HUES6 (cell line): ENCODE measurements around the gene COL18A1.
"Not testable (repeated sequence)": the region's sequence is repeated elsewhere in the genome, so short reads cannot be mapped to it uniquely, and the experiment has no call there.

Source experiments
- H3K27ac ChIP-seq: 2 replicates; pipeline ENCODE4 v1.7.0; 2013; ENCODE audit warnings: low read depth, mild to moderate bottlenecking, low read length, inconsistent platforms
- H3K27me3 ChIP-seq: 2 replicates; pipeline ENCODE4 v1.6.1; 2013; ENCODE audit warnings: low read length; ENCODE audit not compliant: control insufficient read depth, insufficient read depth
- H3K36me3 ChIP-seq: 2 replicates; pipeline ENCODE4 v1.6.1; 2013; ENCODE audit warnings: low read length; ENCODE audit not compliant: control insufficient read depth, insufficient read depth
- H3K4me1 ChIP-seq: 2 replicates; pipeline ENCODE4 v1.6.1; 2013; ENCODE audit warnings: low read length; ENCODE audit not compliant: control insufficient read depth, insufficient read depth
- H3K4me3 ChIP-seq: 2 replicates; pipeline ENCODE4 v1.5.1; 2013; ENCODE audit warnings: low read depth, low read length
- H3K9ac ChIP-seq: one replicate; pipeline ENCODE4 v1.6.1; 2013; ENCODE audit warnings: mild to moderate bottlenecking, low read length
- H3K9me3 ChIP-seq: 2 replicates; pipeline ENCODE4 v1.6.1; 2013; ENCODE audit warnings: low read depth, low read length; ENCODE audit not compliant: control insufficient read depth, insufficient read depth

The COL18A1 gene

DNA sequence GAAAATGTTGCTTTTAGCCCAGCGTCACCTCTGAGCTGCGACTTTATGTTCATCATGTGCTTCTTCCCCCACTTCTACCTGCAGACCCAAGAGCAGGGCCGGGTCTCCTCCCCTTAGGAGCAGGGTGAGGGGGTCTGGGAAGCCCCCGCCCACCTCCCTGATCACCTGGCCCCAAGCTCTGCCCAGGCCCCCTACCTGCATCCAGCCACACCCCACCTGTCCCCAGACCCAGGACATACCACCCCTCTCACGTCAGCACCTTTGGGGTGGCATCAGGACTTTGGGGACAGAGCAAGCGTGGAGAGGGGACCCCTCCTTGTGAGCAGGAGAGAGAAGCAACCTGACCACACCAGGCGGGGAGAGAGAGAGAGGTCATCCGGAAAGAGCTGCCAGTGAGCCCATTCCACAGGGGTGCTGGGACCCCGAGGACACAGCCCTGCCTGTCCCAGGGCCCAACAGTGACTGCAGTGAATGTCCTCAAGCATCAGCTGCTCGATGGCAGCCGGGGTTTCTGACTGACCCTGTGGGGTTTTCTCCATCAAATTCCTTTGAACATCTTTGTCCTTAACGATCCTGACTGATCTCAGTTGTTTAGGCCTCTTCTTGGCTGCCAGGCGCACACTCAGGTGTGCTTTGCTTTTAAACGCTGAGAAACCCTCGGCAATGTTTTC lies 42.8 kb upstream of the COL18A1 start:
- Histone ChIP-seq H3K4me3 (no peak overlapping the region), H3K4me1 (peaks cover 61% of the 10 kb centered on the region), H3K9me3 (no peaks in the 10 kb centered on the region), H3K27me3 (no peaks in the 10 kb centered on the region), H3K27ac (peak overlapping the region; percentile 58; the same call in 1 of the 2 replicates), H3K36me3 (no peaks in the 10 kb centered on the region), H3K9ac (peak overlapping the region; percentile 1)

DNA sequence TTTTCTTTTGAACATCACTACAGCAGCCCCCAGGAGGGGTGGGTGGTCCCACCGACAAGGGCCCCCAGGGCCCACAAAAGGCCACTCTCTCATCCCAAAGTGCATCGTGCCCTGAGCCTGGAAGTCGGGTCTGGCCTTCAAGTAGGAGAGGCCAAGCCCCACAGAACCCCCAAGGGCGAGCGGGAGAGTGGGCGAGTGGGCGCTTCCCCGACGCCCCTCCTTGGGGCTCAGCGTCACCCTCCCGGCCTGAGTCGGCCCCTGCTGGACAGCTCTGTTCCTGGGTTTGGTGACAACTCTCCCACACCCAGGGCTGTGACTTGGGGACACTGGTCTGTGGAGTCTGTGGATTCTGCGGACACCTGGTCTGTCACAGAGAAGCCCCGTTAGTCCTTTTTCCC lies 42.2 kb upstream of the COL18A1 start:
- Histone ChIP-seq H3K27me3 (no peaks in the 10 kb centered on the region), H3K27ac (no peak overlapping the region; the same call in 1 of the 2 replicates), H3K9ac (no peak overlapping the region)

GRCh38 chr21:45363272-45363671 lies 41.7 kb upstream of the COL18A1 start:
- peak overlapping the region; percentile 80 for H3K9ac ChIP-seq
- not testable (repeated sequence) for H3K36me3 ChIP-seq, H3K9me3 ChIP-seq, H3K27me3 ChIP-seq, H3K27ac ChIP-seq, H3K4me3 ChIP-seq
- peaks cover 72% of the 10 kb centered on the region for H3K4me1 ChIP-seq

More for the DNA sequence above, 42.2 kb upstream of the COL18A1 start:
- Histone ChIP-seq H3K36me3 (no peaks in the 10 kb centered on the region), H3K4me3 (no peak overlapping the region), H3K9me3 (no peaks in the 10 kb centered on the region), H3K4me1 (peaks cover 66% of the 10 kb centered on the region)

GRCh38 chr21:45363921-45364467 lies 41.0 kb upstream of the COL18A1 start:
- Histone ChIP-seq H3K36me3 (no peaks in the 10 kb centered on the region), H3K9me3 (no peaks in the 10 kb centered on the region), H3K4me3 (no peak overlapping the region), H3K27ac (peak overlapping the region; percentile 83; the same call in 1 of the 2 replicates), H3K9ac (peak overlapping the region; percentile 80), H3K27me3 (no peaks in the 10 kb centered on the region), H3K4me1 (peaks cover 74% of the 10 kb centered on the region)

DNA sequence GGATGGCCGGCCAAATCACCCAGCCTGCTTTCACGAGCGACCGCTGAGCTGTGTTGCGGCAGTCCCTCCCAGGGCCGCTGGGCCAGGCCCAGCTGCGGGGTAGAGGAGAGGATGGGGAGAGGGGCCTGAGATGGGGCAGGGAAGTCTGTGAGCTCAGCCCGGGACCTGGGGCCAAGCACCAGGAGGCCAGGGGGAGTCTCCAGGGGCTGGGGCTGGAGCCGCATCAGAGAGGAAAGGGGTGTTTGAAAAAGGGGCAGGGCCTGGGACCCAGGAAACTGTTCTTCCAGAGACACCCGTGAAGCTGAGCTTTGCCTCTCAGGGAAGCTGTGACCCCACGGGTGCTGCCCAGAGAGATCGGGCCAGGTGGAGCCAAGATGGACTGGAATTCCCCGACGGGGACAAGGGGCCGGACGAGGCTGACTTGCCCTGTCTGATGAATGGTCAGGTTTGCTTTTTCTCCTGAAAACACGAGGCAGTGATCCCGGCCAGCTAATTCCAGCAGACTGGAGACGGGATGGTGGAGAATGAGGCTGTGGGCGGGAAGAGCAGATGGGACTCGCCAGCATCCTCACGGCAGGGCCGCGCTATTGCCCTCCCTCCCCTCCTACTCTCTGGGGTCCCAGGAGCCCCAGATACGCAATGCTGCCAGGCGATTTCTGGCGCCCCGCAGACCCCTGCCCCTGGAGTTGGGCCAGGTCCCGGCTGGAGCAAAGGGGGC lies 40.3 kb upstream of the COL18A1 start:
- H3K36me3 ChIP-seq, result no peaks in the 10 kb centered on the region
- no peak overlapping the region for H3K4me3 ChIP-seq
- peak overlapping the region; percentile 83; the same call in 1 of the 2 replicates for H3K27ac ChIP-seq
- H3K27me3 ChIP-seq, result no peaks in the 10 kb centered on the region
- H3K9ac ChIP-seq, result peak overlapping the region; percentile 80
- H3K4me1 ChIP-seq, result peaks cover 68% of the 10 kb centered on the region
- no peaks in the 10 kb centered on the region for H3K9me3 ChIP-seq

DNA sequence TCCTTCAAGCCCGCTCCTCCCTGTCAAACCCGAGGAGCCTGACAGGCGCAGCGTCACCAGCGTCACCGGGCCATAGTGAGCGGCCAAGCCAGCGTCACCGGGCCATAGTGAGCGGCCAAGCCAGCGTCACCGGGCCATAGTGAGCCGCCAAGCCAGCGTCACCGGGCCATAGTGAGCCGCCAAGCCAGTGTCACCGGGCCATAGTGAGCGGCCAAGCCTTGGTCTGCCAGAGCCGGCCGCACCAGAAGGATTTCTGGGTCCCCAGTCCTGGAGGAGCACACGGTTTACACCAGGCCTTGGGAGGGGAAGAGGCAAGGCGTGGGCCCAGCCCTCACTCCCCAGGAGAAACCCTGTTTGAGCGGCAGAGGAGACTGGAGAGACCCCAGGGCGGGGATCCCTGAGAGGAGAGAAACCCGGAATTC lies 39.8 kb upstream of the COL18A1 start:
- no peaks in the 10 kb centered on the region for H3K27me3 ChIP-seq
- H3K27ac ChIP-seq, result peak overlapping the region; percentile 83; the same call in 1 of the 2 replicates
- H3K4me1 ChIP-seq, result peaks cover 64% of the 10 kb centered on the region
- no peaks in the 10 kb centered on the region for H3K9me3 ChIP-seq
- no peaks in the 10 kb centered on the region for H3K36me3 ChIP-seq
- H3K4me3 ChIP-seq, result no peak overlapping the region
- peak overlapping the region; percentile 80 for H3K9ac ChIP-seq

DNA sequence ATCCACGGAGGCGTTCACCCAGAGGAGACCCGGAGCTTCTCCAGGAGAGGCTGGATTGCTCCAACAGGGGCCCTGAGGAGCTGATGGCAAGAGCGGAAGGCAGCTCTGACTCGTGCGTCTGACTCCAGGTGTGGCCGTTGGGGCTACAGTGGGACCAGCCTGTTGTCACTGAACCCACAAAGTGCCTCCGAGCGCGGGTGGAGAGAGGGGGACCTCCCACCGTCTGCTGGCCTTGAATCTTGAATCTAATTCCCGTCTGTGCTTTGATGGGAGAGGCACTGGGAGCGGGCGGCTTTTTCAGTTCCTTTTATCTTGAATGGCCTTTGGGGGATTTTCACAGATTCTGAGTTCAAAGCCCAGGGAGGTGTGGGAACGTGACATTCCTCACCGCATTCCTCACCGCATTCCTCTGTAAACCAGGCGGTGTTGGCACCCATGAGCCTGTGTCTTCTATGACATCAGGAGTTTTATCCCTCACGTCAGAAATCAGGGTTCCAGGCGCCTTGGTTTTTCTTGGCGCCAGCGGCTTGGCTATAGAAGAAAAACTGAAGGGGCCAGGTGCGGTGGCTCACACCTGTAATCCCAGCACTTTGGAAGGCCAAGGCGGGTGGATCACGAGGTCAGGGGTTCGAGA lies 39.2 kb upstream of the COL18A1 start:
- Histone ChIP-seq H3K9me3 (no peaks in the 10 kb centered on the region), H3K9ac (peak overlapping the region; percentile 80), H3K4me1 (peaks cover 64% of the 10 kb centered on the region), H3K4me3 (no peak overlapping the region), H3K27ac (peak overlapping the region; percentile 83; the same call in 1 of the 2 replicates), H3K36me3 (no peaks in the 10 kb centered on the region), H3K27me3 (no peaks in the 10 kb centered on the region)

- Histone ChIP-seq H3K27ac (peak overlapping the region; percentile 77; the same call in 1 of the 2 replicates), H3K36me3 (no peaks in the 10 kb centered on the region), H3K9ac (peak overlapping the region; percentile 48), H3K27me3 (no peaks in the 10 kb centered on the region), H3K9me3 (no peaks in the 10 kb centered on the region), H3K4me1 (peaks cover 58% of the 10 kb centered on the region), H3K4me3 (no peak overlapping the region)
These were observed 38.5 kb upstream of the COL18A1 start for GRCh38 chr21:45366476-45366875.

GRCh38 chr21:45366931-45367401 lies 38.0 kb upstream of the COL18A1 start:
- H3K9ac ChIP-seq, result peak overlapping the region; percentile 48
- no peak overlapping the region for H3K4me3 ChIP-seq
- H3K27ac ChIP-seq, result peak overlapping the region; percentile 77; the same call in 1 of the 2 replicates
- H3K4me1 ChIP-seq, result peaks cover 53% of the 10 kb centered on the region; the same call in 1 of the 2 replicates
- no peaks in the 10 kb centered on the region for H3K36me3 ChIP-seq
- H3K9me3 ChIP-seq, result no peaks in the 10 kb centered on the region; the same call in 1 of the 2 replicates
- H3K27me3 ChIP-seq, result no peaks in the 10 kb centered on the region

DNA sequence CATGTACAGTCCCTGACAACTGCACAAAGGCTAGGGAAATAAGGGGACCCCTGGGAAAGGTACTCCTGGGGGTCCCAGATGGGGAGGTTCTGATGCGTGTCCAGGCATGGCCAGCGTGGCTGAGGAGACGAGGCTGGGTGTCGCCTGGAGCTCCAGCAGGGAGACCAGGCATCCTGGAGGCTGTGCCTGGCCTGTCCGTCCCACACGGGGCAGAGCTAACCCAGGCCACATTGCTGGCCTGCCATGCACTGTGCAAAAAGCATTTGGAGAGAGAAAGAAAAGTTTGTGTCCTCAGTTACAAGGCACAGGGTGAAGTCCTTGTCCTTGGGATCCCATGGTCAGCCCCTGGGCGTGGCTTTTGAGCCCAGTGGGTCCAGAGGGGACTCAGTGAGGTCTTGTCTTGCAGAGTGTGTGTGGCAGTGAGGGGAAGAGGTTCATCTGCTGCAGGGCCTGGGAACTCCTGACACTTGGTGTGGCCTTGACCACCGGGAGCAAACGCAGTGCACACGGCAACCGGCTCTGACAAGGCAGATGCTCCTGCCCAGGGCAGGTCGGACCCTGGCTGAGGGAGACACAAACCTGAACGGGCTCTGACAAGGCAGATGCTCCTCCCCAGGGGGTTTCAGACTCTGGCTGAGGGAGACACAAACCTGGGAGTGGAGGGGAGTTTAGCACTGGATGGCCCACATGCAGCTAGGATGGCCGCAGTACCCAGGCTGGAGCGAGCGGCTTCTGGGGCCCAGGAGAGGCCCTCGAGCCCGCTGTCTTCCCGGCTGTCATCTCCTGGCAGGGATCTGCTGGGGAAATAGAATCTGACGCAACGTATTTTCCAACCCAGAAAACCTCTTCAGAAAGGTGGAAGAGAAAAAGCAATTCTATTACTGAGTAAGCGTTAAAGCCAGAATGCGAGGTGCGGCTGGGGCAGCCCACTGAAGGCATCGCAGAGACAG lies 37.3 kb upstream of the COL18A1 start:
- Histone ChIP-seq H3K4me1 (peaks cover 48% of the 10 kb centered on the region; the same call in 1 of the 2 replicates), H3K27me3 (no peaks in the 10 kb centered on the region), H3K36me3 (no peaks in the 10 kb centered on the region), H3K9me3 (peaks cover 4% of the 10 kb centered on the region), H3K9ac (peak overlapping the region; percentile 25), H3K4me3 (no peak overlapping the region), H3K27ac (no peak overlapping the region; the same call in 1 of the 2 replicates)
